Subcutaneous adipose tissue (tissue), 4 donors: ENCODE results near the gene CAMK1. TPM values are rescaled to one million over a fixed set of nuclear protein-coding genes. Genes with fewer than 3 reads are reported as not detected.

Experiments
- total RNA-seq, 4 donors: library from RNA; depleted of rRNA; stranded (reverse); fragments of >200 nt; gene quantifications; one replicate each; pipeline ENCODE4 v1.1.0, GENCODE V29; 2016
- TF ChIP-seq, protein P1 (sequence below): fragments of 450-650 bp; IDR thresholded peaks from one replicate; pipeline ENCODE4 v1.5.1; 2016; ENCODE audit warnings: low read depth, mild to moderate bottlenecking, control low read depth, antibody characterized with exemption, moderate library complexity

Gene CAMK1
- total RNA-seq, 4 donors from 2014 or later: 57.0 to 122 (median 66.6) TPM

DNA sequence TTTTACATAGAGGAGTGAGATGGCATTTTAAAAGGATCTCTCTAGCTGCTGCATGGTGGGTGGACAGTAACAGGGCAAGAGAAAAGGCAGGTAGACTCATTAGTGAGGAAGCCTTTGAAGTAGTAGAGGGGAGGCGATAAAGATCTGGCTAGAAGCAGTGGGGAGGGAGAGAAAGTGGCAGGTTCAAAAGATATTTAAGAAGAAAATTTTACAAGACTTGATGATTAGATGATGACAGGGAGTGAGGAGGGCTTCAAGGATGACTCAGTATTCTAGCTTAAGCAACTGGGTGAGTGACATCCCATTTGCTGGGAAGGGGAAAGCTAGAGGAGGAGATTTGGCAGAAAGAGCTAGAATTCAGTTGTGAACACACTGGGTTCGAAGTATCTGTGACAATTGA is 42.0 kb downstream of the CAMK1 start:
- TF ChIP-seq, protein P1, sequence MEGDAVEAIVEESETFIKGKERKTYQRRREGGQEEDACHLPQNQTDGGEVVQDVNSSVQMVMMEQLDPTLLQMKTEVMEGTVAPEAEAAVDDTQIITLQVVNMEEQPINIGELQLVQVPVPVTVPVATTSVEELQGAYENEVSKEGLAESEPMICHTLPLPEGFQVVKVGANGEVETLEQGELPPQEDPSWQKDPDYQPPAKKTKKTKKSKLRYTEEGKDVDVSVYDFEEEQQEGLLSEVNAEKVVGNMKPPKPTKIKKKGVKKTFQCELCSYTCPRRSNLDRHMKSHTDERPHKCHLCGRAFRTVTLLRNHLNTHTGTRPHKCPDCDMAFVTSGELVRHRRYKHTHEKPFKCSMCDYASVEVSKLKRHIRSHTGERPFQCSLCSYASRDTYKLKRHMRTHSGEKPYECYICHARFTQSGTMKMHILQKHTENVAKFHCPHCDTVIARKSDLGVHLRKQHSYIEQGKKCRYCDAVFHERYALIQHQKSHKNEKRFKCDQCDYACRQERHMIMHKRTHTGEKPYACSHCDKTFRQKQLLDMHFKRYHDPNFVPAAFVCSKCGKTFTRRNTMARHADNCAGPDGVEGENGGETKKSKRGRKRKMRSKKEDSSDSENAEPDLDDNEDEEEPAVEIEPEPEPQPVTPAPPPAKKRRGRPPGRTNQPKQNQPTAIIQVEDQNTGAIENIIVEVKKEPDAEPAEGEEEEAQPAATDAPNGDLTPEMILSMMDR: no peak

DNA sequence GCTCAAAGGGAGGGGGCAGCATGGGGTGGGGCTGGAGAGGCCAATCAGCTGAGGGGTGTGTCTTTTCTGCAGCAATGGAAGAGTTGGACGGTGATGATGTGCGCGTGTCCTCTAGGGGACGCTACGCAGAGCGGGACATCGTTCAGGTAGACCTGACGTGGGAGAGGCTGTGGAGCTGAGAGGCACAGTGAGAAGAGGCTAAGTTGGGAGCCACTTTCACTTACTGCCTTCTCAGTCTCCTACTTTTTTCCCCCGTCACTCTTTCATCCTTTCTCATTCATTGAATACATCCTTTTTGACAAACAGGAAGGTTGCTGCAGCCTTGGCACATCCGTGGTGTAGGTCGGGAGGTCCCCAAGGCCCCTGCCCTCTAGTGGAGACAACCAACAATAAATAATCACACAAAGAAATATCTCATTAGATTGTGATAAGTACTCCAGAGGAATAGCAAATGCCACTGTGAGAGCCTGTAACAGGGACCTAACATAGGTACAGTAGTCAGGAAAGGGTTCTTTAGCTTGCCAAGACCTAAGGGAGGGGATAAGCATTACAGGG is 42.6 kb downstream of the CAMK1 start:
- TF ChIP-seq, protein P1: no peak

DNA sequence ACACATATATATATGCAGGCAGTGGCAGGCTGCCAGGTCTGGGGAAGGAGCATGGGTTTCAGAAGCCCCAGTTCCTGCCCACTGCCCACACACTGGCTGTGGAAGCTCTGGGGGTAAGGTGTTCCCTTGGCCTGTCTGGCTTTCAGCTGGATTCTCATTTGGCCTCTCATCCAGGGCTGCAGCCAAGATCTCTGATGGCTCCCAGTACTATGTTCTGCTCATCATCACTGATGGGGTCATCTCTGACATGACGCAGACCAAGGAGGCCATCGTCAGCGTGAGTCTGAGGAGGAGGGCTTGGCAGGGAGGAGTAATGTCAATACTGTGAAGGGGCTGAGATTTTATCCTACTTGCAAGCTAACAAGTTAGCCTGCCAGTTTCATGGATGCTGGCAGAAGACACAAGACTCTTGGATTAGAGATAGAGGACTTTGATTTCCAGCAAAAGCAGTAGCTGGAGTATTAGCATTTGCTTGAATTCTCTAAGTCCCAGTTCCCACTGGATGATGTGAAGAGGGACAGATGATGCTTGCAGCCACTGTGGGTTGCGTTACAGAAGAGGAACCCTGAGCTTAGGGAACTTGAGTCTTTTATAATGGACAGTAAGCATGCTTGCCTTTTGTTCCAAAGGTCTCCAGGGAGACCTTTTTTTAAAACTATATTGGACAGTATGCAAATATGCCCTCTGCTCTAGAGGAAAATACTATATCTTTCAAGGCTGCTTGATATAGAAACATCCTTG is 43.8 kb downstream of the CAMK1 start:
- TF ChIP-seq, protein P1: no peak

DNA sequence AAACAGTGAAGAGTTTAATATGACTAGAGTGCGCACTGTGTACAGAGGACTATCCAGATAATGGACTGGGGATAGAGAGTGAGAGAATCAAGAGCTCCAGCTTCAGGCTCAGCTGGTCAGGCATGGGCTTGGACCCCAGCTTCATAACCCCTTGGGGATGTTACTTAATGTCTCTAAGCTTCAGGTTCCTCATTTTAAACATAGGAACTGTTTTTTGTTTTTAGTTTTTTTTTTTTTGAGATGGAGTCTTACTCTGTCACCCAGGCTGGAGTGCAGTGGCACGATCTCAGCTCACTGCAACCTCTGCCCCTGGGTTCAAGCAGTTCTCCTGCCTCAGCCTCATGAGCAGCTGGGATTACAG is 48.1 kb downstream of the CAMK1 start:
- TF ChIP-seq, protein P1: no peak

DNA sequence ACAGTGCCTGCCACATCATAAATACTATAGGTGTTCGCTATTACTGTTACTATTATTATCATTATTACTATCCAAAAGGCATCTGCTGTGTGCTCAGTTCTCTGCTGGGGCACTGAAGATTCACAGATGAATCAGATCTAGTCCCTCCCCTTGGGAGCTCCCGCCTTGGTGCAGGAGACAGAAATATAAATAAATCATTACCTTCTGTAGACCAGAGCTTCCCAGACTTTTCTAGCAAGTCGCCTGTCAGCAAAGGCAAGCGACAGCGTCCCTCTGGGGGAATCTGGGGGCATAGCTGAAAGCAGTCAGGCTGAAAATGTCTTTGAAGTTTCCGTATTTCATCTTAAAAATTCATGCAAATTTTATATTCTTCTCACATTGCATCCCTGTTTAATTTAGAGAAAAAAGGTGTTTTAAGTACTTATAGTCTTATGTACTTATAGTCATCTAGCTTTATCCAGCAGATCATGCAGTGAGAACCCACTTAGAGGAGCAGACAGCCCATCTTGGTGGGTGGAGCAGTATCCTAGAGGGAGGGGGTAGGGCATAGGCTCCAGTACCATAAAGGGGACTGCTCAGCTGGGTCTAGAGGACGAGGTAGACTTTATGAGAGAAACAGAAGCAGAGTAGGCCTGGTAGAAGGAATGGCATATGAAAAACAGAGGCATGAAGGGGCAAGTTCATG is 48.6 kb downstream of the CAMK1 start:
- TF ChIP-seq, protein P1: no peak

DNA sequence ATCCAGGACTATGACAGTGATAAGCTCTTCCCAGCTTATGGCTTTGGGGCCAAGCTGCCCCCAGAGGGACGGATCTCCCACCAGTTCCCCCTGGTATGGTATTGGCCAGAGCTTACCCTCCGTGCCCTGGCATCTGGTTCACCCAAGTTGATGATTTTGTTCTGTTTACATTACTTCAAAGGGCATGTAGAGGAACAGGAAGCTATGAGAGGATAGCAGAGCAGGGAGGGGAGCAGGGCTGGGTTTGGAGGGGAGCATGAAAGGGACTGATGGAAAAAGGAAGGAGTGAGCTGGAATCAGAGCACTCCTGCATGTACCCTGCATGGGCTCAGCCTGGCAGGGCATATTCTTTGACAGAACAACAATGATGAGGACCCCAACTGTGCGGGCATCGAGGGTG is 51.6 kb downstream of the CAMK1 start:
- TF ChIP-seq, protein P1: no peak

DNA sequence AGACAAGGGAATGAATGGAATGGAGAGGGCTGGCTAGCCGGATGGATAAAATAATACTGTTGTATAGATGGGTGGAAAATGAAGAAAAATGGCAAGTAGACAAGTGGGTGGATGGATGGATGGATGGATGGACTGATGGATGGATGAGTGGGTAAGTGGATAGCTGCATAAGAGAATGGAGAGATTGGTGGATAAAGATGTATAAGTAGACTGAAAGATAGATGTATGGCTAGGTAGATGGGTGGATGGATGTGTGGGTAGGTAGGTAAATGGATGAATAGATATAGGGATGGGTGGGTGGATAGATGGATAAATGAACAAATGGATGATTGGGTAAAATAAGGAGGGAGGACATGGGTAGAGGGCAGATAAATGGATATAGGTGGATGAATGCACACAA is 52.2 kb downstream of the CAMK1 start:
- TF ChIP-seq, protein P1: no peak
